Measurements from ENCODE around the gene ASB17.

- TF ChIP-seq CTCF (IDR thresholded peaks at IDR 0.05; ENCODE audit: low read length) (no peak), EZH2 (optimal IDR thresholded peaks at IDR 0.05; ENCODE audit: low read depth, low read length) (no peak), EZH2phosphoT487 (IDR thresholded peaks at IDR 0.05; ENCODE audit: low read length) (no peak)
These were observed 19.8 kb upstream of the ASB17 start for GRCh38 chr1:75952016-75952415.

Data from MM.1S (cell line).